ENCODE results near the gene MFSD8. TPM values are rescaled to one million over a fixed set of nuclear protein-coding genes. Genes with fewer than 3 reads are reported as not detected.
"Not testable (repeated sequence)": the region's sequence is repeated elsewhere in the genome, so short reads cannot be mapped to it uniquely, and the experiment has no call there.

Gene MFSD8
- total RNA-seq, 1 donor from 2014 or later, result 20.9 TPM

DNA sequence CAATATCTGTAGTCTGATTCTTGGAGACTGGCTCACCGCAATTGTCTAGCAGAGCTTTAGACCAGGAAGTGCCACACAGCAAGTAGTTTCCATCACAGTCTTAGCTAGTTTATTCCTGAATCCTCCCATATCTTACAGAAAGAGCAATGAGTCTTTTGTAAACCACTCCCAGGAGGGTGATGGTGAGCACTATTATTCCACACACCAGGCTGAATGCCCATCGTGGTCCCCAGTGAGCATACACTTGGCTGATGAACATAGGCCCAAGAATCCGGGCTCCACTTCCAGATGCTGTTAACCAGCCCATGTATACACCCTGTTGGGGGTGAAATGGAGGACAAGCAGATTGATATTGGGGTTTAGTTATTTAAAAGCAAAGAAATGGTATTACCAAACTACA lies 44.5 kb downstream of the MFSD8 start:
- no peaks in the 10 kb centered on the region for H3K9me3 ChIP-seq
- intact Hi-C loops (cut with DNase I), result no loop called here

DNA sequence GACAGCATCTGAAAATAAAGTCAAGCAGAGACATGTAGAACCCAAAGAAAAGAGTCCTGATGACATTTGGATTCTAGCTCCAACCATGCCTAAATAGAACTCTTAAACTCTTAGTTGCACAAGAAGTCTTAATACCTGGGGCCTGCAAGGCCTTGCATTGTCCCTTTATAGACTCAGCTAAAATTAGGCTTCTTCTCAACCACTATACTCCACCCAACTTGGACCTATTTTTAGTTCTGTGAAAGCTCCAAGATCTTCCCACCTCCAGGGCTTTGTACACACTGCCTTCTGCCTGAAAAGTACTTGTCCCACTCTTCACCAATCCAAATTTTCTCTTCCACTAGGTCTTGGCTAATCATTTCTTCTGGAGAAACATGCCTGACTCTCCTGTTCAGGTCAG lies 47.8 kb downstream of the MFSD8 start:
- intact Hi-C loops (cut with DNase I), result no loop called here
- H3K4me1 ChIP-seq, result no peaks in the 10 kb centered on the region
- no peaks in the 10 kb centered on the region for H3K27me3 ChIP-seq (ENCODE audit: low read depth)
- no peak overlapping the region for H3K27ac ChIP-seq
- ATAC-seq (no peak), DNase-seq (no peak)
- H3K4me3 ChIP-seq, result no peak overlapping the region
- H3K9me3 ChIP-seq, result no peaks in the 10 kb centered on the region
- TF ChIP-seq, protein P1, sequence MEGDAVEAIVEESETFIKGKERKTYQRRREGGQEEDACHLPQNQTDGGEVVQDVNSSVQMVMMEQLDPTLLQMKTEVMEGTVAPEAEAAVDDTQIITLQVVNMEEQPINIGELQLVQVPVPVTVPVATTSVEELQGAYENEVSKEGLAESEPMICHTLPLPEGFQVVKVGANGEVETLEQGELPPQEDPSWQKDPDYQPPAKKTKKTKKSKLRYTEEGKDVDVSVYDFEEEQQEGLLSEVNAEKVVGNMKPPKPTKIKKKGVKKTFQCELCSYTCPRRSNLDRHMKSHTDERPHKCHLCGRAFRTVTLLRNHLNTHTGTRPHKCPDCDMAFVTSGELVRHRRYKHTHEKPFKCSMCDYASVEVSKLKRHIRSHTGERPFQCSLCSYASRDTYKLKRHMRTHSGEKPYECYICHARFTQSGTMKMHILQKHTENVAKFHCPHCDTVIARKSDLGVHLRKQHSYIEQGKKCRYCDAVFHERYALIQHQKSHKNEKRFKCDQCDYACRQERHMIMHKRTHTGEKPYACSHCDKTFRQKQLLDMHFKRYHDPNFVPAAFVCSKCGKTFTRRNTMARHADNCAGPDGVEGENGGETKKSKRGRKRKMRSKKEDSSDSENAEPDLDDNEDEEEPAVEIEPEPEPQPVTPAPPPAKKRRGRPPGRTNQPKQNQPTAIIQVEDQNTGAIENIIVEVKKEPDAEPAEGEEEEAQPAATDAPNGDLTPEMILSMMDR (IDR thresholded peaks at IDR 0.05), result no peak
- peaks cover 54% of the 10 kb centered on the region for H3K36me3 ChIP-seq

More for the DNA sequence above, 44.5 kb downstream of the MFSD8 start:
- H3K4me3 ChIP-seq, result no peak overlapping the region
- H3K4me1 ChIP-seq, result no peaks in the 10 kb centered on the region
- TF ChIP-seq, protein P1 (IDR thresholded peaks at IDR 0.05), result no peak
- H3K27me3 ChIP-seq (ENCODE audit: low read depth), result no peaks in the 10 kb centered on the region
- DNase-seq, result no peak
- H3K36me3 ChIP-seq, result peaks cover 58% of the 10 kb centered on the region
- H3K27ac ChIP-seq, result no peak overlapping the region
- no peak for ATAC-seq

DNA sequence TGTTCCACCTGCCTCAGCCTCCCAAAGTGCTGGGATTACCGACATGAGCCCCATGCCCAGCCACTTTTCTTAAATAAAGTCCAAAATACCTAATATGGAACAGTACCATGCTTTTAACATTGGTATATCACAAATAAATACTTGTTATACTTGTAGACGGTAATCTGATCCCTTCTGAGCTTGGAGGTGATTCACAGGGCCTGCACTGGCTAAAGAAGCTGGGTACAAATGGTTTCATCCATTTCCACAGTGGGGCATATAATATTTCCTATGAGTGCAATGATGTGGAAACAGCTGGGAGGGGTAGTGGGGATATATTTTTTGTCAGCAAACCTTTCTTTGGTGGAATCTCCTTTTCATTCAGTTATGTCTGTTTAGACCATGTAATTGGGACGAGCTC lies 48.5 kb downstream of the MFSD8 start:
- Histone ChIP-seq H3K4me3 (no peak overlapping the region), H3K9me3 (no peaks in the 10 kb centered on the region), H3K36me3 (peaks cover 48% of the 10 kb centered on the region), H3K4me1 (no peaks in the 10 kb centered on the region), H3K27ac (no peak overlapping the region), H3K27me3 (ENCODE audit: low read depth) (no peaks in the 10 kb centered on the region)
- intact Hi-C loops (cut with DNase I), result no loop called here
- ATAC-seq, result no peak
- DNase-seq, result no peak
- TF ChIP-seq, protein P1 (IDR thresholded peaks at IDR 0.05), result no peak

DNA sequence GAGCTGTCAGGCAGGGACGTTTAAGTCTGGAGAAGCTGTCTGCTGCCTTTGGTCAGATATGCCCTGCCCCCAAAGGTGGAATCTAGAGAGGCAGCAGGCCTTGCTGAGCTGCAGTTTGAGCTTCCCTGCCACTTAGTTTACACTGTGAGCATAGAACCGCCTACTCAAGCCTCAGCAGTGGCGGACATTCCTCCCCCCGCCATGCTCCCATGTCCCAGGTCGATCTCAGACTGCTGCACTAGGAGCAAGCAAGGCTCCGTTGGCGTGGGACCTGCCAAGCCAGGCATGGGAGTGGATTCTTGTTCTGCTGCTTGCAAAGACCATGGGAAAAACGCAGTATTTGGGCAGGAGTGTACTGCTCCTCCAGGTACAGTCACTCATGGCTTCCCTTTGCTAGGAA lies 59.9 kb downstream of the MFSD8 start:
- no peak overlapping the region for H3K27ac ChIP-seq
- H3K4me1 ChIP-seq, result no peaks in the 10 kb centered on the region
- no peaks in the 10 kb centered on the region for H3K9me3 ChIP-seq
- H3K36me3 ChIP-seq, result no peaks in the 10 kb centered on the region
- intact Hi-C loops (cut with DNase I), result no loop called here
- ATAC-seq (no peak), DNase-seq (no peak)
- TF ChIP-seq, protein P1 (IDR thresholded peaks at IDR 0.05), result no peak
- H3K27me3 ChIP-seq (ENCODE audit: low read depth), result no peaks in the 10 kb centered on the region
- H3K4me3 ChIP-seq, result no peak overlapping the region

DNA sequence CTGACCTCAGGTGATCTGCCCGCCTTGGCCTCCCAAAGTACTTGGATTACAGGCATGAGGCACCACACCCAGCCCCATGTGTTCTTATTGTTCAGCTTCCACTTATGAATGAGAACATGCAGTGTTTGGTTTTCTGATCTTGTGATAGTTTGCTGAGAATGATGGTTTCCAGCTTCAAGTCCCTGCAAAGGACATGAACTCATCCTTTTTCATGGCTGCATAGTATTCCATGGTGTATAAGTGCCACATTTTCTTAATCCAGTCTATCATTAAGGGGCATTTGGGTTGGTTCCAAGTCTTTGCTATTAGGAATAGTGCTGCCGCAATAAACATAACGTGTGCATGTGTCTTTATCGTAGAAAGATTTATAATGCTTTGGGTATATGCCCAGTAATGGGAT lies 65.3 kb downstream of the MFSD8 start:
- H3K9me3 ChIP-seq; H3K36me3 ChIP-seq; ATAC-seq; H3K27me3 ChIP-seq (ENCODE audit: low read depth); DNase-seq; H3K27ac ChIP-seq; H3K4me1 ChIP-seq; H3K4me3 ChIP-seq; intact Hi-C loops (cut with DNase I): not testable (repeated sequence)

DNA sequence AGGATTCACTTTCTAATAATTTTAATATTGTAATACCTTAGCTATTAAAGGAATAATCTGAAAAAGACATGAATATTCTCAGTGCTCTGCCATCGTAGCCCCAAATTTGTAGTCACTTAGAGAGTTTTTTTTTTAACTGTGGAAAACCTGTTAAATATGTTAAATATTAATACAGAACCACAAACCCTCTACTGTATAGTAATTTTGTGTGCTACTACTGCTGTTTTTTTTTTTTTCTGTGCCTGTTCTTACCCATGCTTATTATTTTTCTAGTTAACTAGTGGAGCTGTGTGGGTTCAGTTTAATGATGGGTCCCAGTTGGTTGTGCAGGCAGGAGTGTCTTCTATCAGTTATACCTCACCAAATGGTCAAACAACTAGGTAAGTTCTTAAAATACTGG lies 68.4 kb downstream of the MFSD8 start:
- TF ChIP-seq, protein P1 (IDR thresholded peaks at IDR 0.05), result no peak
- Histone ChIP-seq H3K27ac (no peak overlapping the region), H3K27me3 (ENCODE audit: low read depth) (no peaks in the 10 kb centered on the region), H3K4me1 (no peaks in the 10 kb centered on the region), H3K4me3 (no peak overlapping the region), H3K36me3 (peaks cover 6% of the 10 kb centered on the region), H3K9me3 (no peaks in the 10 kb centered on the region)
- DNase-seq, result no peak
- no peak for ATAC-seq
- intact Hi-C loops (cut with DNase I), result no loop called here
